ENCODE data around the gene SPO11.

Gene SPO11

DNA sequence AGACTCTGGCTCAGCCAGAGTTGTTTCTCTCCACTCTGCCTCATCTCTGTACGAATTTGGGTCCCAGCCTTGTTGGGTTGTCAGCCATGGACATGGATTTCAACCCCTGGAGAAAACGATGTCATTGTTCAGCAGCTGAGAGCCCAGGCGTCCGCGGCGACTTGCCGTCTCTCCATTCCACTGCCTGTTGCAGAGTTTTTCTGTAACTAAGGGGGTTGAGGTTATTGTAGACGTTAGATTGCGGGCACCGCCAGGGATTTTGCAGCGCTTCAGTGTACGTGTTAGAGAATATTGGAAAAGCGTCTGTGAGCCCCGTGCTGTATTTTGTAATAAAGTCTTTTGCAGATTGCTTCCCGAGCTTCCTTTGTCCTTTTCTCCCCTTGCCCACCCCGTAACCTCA lies 48.5 kb downstream of the SPO11 start:
- no peak for DNase-seq

- DNase-seq: no peak
Measured at GRCh38 chr20:57378646-57379262, 49.2 kb downstream of the SPO11 start.

GRCh38 chr20:57379263-57379647 lies 49.7 kb downstream of the SPO11 start:
- no peak for DNase-seq

GRCh38 chr20:57380081-57380750 lies 50.6 kb downstream of the SPO11 start:
- DNase-seq: no peak

DNA sequence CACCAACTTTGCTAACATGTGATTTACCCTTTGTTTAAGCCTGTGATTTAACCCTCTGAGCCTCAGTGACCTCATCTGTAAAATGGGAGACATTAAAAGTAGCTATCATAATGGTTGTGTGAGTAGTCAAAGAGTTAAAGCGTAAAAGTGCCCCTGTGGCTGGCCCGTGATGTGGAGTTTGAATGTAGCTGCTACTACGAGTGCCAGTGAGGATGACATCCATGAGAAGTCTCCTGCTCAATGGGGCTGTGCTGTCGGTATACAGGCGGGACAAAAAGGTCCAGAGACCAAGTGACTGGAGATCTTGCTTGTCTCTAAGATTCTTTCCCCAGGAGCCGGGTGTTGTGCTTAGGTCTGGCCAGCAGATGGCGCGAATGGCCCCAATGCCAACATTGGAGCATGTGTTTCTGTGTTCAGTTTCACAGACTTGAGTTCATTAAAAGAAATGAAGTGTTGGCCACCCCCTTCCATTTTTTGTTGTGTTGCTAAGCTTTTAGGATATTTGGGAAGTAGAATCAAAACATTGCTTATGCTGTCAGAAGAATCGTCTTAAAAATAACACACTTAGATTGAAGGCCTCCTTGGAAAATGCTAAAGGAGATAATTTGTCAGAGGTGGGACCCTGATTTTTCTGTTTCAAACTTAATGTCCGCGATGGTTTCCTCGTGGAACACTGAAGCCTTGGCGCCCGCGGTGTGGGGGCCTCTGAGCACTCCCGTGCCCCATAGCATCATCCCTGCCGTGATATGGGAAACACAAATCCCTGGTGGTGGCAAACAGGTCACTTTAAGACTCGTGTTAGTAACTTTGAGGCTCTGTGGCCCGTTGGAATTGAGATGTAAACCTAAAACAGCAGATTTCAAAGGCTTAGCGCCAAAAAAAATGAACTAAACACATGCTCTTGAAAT lies 52.2 kb downstream of the SPO11 start:
- peak; percentile 70 for DNase-seq

GRCh38 chr20:57382516-57382915 lies 52.9 kb downstream of the SPO11 start:
- DNase-seq: no peak

GRCh38 chr20:57383447-57384347 lies 54.1 kb downstream of the SPO11 start:
- no peak for DNase-seq

DNA sequence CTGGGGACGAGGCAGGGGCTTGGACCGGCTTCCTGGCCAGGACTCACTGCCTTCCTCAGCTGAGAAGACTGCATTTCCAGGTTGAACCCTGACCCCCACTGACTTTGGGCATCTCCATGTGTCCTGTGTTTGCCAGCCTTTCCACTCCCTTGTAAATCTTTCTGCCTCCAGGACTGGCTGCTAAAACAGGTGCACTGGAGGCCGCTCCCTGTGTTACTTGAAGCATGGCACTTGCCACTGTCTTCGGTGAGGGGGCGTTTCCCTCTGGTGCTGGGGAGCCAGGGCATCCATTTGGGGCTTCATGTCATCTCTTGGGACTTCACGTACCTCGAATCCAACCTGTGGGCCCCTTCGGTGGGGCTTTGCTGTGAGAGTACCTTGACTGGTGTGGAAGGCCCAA lies 54.9 kb downstream of the SPO11 start:
- no peak for DNase-seq

- no peak for DNase-seq
Measured at GRCh38 chr20:57384953-57385761, 55.6 kb downstream of the SPO11 start.

GRCh38 chr20:57385940-57386339 lies 56.3 kb downstream of the SPO11 start:
- no peak for DNase-seq

DNA sequence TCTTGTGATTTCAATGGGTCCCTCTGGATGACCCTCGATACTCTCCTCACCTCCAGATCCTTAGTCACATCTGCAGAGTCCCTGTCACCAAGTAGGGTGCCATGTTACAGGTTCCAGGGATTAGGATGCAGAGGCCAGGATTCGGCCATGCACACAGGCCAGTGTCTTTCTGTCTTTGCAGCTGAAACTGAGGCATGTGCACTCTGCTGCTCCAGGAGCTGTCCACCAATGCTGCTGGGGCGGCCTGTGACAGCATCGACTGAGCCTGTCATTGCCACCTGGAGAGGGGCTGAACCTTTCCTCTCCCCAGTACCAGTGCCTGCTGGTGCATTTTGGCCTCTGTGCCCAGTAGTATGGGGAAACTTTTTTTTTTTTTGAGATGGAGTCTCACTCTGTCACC lies 57.2 kb downstream of the SPO11 start:
- DNase-seq: no peak

- DNase-seq: no peak
Measured at GRCh38 chr20:57387463-57387862, 57.9 kb downstream of the SPO11 start.

GRCh38 chr20:57387945-57388371 lies 58.4 kb downstream of the SPO11 start:
- DNase-seq: no peak

DNA sequence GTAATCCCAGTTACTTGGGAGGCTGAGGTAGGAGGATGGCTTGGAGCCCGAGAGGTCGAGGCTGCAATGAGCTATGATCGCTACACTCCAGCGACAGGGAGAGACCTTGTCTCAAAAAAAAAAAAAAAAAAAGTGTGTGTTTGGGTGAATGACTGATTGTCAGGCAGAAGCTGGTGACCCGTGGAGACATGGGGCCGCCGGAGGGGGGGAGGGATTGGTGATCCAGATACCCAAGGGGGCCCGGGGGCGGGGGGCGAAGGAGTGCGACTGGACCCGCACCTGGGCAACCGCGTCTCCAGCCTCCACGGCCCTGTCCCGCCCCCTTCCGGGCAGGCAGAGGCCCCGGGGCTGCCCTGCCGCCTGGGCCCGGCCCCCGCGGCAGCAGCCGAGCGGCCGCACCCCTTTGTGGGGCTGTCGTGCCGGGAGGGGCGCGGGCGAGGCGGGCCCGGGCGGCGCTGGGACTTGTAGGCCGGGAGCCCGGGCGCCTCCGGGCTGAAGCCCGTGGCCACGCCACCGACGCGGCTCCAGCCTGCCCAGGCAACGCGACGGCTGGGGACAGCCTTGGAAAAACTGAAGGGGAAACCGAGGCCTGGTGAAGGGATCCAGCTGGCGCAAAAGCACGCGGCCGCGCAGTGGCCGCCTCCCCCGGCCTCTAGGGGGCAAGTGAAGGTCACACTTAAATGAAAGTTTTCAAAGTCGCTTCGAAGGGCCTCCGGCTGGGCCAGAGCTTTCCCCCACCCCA lies 59.5 kb downstream of the SPO11 start:
- DNase-seq: peak; percentile 38

GRCh38 chr20:57389695-57390603 lies 60.3 kb downstream of the SPO11 start:
- peak; percentile 26 for DNase-seq

GRCh38 chr20:57390604-57391438 lies 61.2 kb downstream of the SPO11 start, which contains the start of gene RBM38:
Gene RBM38, plus strand, starts transcription at chr20:57391396. Its CDS starts 186 bp downstream, at chr20:57391582.
- DNase-seq: peak; percentile 66

GRCh38 chr20:57391439-57392301 lies 62.1 kb downstream of the SPO11 start:
- peak; percentile 29 for DNase-seq

Measured in inflammatory macrophage treated with lipopolysaccharide for 4 hours (primary cell).